ENCODE results near the gene ATG101. TPM values are rescaled to one million over a fixed set of nuclear protein-coding genes. Genes with fewer than 3 reads are reported as not detected.

Gene ATG101
- total and polyA plus RNA-seq, 2 of the 8 experiments (the other 6 are each of a cell fraction or from before 2014, with no cell fraction given) = 49.8 to 55.9 TPM

DNA sequence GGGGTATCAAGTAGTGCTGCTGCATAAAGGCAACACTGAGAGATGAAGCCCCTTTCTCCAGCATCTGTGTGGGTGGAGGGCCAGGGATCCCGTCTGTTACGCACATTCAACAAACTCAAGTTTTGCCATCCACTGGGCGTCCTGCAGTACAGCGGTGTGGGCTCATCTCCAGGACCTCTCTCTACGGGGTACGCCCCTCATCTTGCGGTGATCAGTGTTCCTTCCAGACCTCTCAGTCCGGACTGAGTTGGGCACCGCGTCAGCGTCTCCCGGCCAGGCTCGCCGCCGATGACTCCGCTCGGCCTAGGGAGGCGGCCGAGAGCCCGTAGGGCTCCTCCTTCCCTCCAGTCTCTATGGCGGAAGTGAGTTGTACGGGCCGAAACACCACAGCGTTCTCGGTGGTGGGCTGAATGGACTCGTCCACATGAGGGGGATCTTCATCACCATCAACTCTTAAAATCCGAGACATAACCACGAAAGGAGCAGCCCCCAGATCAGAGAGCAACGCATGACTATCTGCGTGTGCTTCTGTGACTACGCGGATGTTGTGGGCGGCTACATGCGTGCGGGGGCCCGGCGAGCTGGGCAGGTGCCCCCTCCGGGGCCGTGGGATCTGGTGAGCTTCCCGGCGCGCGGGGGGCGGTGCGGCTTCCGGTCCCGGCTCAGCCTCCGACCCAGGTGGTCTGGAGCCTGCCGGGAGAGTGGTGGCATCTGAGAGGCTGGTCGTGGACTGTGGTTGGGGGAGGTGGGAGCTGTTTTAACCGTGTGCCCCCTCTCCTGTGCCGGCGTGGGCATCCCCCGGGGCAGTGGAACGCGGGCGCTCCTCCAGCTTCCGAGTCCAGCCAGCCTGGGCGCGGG lies at the start of gene ATG101 (continued):
- TF ChIP-seq, protein P1, sequence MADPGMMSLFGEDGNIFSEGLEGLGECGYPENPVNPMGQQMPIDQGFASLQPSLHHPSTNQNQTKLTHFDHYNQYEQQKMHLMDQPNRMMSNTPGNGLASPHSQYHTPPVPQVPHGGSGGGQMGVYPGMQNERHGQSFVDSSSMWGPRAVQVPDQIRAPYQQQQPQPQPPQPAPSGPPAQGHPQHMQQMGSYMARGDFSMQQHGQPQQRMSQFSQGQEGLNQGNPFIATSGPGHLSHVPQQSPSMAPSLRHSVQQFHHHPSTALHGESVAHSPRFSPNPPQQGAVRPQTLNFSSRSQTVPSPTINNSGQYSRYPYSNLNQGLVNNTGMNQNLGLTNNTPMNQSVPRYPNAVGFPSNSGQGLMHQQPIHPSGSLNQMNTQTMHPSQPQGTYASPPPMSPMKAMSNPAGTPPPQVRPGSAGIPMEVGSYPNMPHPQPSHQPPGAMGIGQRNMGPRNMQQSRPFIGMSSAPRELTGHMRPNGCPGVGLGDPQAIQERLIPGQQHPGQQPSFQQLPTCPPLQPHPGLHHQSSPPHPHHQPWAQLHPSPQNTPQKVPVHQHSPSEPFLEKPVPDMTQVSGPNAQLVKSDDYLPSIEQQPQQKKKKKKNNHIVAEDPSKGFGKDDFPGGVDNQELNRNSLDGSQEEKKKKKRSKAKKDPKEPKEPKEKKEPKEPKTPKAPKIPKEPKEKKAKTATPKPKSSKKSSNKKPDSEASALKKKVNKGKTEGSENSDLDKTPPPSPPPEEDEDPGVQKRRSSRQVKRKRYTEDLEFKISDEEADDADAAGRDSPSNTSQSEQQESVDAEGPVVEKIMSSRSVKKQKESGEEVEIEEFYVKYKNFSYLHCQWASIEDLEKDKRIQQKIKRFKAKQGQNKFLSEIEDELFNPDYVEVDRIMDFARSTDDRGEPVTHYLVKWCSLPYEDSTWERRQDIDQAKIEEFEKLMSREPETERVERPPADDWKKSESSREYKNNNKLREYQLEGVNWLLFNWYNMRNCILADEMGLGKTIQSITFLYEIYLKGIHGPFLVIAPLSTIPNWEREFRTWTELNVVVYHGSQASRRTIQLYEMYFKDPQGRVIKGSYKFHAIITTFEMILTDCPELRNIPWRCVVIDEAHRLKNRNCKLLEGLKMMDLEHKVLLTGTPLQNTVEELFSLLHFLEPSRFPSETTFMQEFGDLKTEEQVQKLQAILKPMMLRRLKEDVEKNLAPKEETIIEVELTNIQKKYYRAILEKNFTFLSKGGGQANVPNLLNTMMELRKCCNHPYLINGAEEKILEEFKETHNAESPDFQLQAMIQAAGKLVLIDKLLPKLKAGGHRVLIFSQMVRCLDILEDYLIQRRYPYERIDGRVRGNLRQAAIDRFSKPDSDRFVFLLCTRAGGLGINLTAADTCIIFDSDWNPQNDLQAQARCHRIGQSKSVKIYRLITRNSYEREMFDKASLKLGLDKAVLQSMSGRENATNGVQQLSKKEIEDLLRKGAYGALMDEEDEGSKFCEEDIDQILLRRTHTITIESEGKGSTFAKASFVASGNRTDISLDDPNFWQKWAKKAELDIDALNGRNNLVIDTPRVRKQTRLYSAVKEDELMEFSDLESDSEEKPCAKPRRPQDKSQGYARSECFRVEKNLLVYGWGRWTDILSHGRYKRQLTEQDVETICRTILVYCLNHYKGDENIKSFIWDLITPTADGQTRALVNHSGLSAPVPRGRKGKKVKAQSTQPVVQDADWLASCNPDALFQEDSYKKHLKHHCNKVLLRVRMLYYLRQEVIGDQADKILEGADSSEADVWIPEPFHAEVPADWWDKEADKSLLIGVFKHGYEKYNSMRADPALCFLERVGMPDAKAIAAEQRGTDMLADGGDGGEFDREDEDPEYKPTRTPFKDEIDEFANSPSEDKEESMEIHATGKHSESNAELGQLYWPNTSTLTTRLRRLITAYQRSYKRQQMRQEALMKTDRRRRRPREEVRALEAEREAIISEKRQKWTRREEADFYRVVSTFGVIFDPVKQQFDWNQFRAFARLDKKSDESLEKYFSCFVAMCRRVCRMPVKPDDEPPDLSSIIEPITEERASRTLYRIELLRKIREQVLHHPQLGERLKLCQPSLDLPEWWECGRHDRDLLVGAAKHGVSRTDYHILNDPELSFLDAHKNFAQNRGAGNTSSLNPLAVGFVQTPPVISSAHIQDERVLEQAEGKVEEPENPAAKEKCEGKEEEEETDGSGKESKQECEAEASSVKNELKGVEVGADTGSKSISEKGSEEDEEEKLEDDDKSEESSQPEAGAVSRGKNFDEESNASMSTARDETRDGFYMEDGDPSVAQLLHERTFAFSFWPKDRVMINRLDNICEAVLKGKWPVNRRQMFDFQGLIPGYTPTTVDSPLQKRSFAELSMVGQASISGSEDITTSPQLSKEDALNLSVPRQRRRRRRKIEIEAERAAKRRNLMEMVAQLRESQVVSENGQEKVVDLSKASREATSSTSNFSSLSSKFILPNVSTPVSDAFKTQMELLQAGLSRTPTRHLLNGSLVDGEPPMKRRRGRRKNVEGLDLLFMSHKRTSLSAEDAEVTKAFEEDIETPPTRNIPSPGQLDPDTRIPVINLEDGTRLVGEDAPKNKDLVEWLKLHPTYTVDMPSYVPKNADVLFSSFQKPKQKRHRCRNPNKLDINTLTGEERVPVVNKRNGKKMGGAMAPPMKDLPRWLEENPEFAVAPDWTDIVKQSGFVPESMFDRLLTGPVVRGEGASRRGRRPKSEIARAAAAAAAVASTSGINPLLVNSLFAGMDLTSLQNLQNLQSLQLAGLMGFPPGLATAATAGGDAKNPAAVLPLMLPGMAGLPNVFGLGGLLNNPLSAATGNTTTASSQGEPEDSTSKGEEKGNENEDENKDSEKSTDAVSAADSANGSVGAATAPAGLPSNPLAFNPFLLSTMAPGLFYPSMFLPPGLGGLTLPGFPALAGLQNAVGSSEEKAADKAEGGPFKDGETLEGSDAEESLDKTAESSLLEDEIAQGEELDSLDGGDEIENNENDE (IDR thresholded peaks at IDR 0.05; ENCODE audit: insufficient replicate concordance, low read length) = no peak
- TF ChIP-seq GTF2F1 (IDR thresholded peaks at IDR 0.05; ENCODE audit: borderline replicate concordance, low read depth, low read length) = no peak
- peak; percentile 77 for TF ChIP-seq ASH2L (IDR thresholded peaks at IDR 0.05; ENCODE audit: low read length)
- TF ChIP-seq FOSL1 (IDR thresholded peaks at IDR 0.05; ENCODE audit: insufficient read depth, low read depth, low read length) = no peak
- no peak for TF ChIP-seq ZNF274 (IDR thresholded peaks at IDR 0.05; ENCODE audit: borderline replicate concordance, extremely low read depth, low read length)
- no peak for TF ChIP-seq YY1 (IDR thresholded peaks at IDR 0.05; ENCODE audit: low read depth, low read length)
- TF ChIP-seq, protein P2, sequence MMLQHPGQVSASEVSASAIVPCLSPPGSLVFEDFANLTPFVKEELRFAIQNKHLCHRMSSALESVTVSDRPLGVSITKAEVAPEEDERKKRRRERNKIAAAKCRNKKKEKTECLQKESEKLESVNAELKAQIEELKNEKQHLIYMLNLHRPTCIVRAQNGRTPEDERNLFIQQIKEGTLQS (IDR thresholded peaks at IDR 0.05; ENCODE audit: insufficient read depth, low read depth, low read length) = no peak
- TF ChIP-seq, protein P3, sequence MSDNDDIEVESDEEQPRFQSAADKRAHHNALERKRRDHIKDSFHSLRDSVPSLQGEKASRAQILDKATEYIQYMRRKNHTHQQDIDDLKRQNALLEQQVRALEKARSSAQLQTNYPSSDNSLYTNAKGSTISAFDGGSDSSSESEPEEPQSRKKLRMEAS (IDR thresholded peaks at IDR 0.05) = peak; percentile 43; the same call in 1 of the 2 replicates
- TF ChIP-seq CREB1 (IDR thresholded peaks at IDR 0.05) = peak; percentile 79

Data from H1 (cell line).